ENCODE data around the gene SNRNP27. TPM values are rescaled to one million over a fixed set of nuclear protein-coding genes. Genes with fewer than 3 reads are reported as not detected.
A peak's percentile ranks its signal among the peaks of the same experiment; 100 is the strongest.

The SNRNP27 gene
- total and polyA plus RNA-seq, 9 of the 15 experiments (the other 6 are each of a cell fraction or from before 2014, with no cell fraction given), result 29.2 to 102 (median 65.7) TPM

- TF ChIP-seq, protein P1, sequence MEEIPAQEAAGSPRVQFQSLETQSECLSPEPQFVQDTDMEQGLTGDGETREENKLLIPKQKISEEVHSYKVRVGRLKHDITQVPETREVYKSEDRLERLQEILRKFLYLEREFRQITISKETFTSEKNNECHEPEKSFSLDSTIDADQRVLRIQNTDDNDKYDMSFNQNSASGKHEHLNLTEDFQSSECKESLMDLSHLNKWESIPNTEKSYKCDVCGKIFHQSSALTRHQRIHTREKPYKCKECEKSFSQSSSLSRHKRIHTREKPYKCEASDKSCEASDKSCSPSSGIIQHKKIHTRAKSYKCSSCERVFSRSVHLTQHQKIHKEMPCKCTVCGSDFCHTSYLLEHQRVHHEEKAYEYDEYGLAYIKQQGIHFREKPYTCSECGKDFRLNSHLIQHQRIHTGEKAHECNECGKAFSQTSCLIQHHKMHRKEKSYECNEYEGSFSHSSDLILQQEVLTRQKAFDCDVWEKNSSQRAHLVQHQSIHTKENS (CRISPR knock-in tag; IDR thresholded peaks at IDR 0.05), result no peak
- TF ChIP-seq, protein P2, sequence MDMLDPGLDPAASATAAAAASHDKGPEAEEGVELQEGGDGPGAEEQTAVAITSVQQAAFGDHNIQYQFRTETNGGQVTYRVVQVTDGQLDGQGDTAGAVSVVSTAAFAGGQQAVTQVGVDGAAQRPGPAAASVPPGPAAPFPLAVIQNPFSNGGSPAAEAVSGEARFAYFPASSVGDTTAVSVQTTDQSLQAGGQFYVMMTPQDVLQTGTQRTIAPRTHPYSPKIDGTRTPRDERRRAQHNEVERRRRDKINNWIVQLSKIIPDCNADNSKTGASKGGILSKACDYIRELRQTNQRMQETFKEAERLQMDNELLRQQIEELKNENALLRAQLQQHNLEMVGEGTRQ (CRISPR knock-in tag; IDR thresholded peaks at IDR 0.05), result peak; percentile 37; the same call in 1 of the 2 replicates
- TF ChIP-seq, protein P3, sequence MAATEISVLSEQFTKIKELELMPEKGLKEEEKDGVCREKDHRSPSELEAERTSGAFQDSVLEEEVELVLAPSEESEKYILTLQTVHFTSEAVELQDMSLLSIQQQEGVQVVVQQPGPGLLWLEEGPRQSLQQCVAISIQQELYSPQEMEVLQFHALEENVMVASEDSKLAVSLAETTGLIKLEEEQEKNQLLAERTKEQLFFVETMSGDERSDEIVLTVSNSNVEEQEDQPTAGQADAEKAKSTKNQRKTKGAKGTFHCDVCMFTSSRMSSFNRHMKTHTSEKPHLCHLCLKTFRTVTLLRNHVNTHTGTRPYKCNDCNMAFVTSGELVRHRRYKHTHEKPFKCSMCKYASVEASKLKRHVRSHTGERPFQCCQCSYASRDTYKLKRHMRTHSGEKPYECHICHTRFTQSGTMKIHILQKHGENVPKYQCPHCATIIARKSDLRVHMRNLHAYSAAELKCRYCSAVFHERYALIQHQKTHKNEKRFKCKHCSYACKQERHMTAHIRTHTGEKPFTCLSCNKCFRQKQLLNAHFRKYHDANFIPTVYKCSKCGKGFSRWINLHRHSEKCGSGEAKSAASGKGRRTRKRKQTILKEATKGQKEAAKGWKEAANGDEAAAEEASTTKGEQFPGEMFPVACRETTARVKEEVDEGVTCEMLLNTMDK (IDR thresholded peaks at IDR 0.05; ENCODE audit: borderline replicate concordance, insufficient read depth, low read depth, low read length, poor library complexity, severe bottlenecking), result peak; percentile 31
- TF ChIP-seq, protein P4, sequence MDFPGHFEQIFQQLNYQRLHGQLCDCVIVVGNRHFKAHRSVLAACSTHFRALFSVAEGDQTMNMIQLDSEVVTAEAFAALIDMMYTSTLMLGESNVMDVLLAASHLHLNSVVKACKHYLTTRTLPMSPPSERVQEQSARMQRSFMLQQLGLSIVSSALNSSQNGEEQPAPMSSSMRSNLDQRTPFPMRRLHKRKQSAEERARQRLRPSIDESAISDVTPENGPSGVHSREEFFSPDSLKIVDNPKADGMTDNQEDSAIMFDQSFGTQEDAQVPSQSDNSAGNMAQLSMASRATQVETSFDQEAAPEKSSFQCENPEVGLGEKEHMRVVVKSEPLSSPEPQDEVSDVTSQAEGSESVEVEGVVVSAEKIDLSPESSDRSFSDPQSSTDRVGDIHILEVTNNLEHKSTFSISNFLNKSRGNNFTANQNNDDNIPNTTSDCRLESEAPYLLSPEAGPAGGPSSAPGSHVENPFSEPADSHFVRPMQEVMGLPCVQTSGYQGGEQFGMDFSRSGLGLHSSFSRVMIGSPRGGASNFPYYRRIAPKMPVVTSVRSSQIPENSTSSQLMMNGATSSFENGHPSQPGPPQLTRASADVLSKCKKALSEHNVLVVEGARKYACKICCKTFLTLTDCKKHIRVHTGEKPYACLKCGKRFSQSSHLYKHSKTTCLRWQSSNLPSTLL (IDR thresholded peaks at IDR 0.05), result no peak
- TF ChIP-seq ARID2 (IDR thresholded peaks at IDR 0.05) (no peak), TSC22D4 (tag; IDR thresholded peaks at IDR 0.05) (no peak), STAT6 (CRISPR knock-in tag; IDR thresholded peaks at IDR 0.05) (no peak), ZNF561 (CRISPR knock-in tag; conservative IDR thresholded peaks at IDR 0.05) (no peak), BCL6 (CRISPR knock-in tag; IDR thresholded peaks at IDR 0.05) (no peak), PRDM10 (IDR thresholded peaks at IDR 0.05; ENCODE audit: partially characterized antibody) (no peak), MED1 (CRISPR knock-in tag; IDR thresholded peaks at IDR 0.05; ENCODE audit: borderline replicate concordance) (no peak)
These were observed 20.6 kb downstream of the SNRNP27 start (continued) for GRCh38 chr2:69914164-69914949.
